ENCODE results near the gene C7orf57. TPM values are rescaled to one million over a fixed set of nuclear protein-coding genes. Genes with fewer than 3 reads are reported as not detected.

C7orf57 gene
- total and polyA plus RNA-seq, 2 donors (not counting 3 experiments of a cell fraction or from before 2014, with no cell fraction given), result not detected

GRCh38 chr7:48108959-48109847, 73.9 kb downstream of the C7orf57 start:
- H4K20me1 ChIP-seq (replicated peaks; ENCODE audit: control insufficient read depth, extremely low read depth, insufficient read depth, low read length), result no peaks in the 10 kb centered on the region
- H3K9me3 ChIP-seq (replicated peaks; ENCODE audit: control insufficient read depth, insufficient read depth, low read length), result no peaks in the 10 kb centered on the region
- no peaks in the 10 kb centered on the region for H3K79me2 ChIP-seq (ENCODE audit: control insufficient read depth, insufficient read depth, low read length)
- no peaks in the 10 kb centered on the region for H3K27me3 ChIP-seq (ENCODE audit: control insufficient read depth in 2 of 2, insufficient read depth in 2 of 2, low read length in 2 of 2)
- dilution Hi-C loops (cut with MboI; ENCODE audit: extremely low pct_ligation_motif_present, low sequenced_read_pairs) (no loop called here), intact Hi-C loops (cut with micrococcal nuclease) (no loop called here)
- ChIA-PET CTCF (interaction anchor here (0.6 to 6.4 kb wide), 33 partner anchors 7 to 843 kb away, joined by 3 to 149 read pairs (median 6); partner anchors contain the start of gene C7orf57), POLR2A (no interaction called here)
- no peaks in the 10 kb centered on the region for H3K9me1 ChIP-seq (replicated peaks; ENCODE audit: control insufficient read depth, extremely low read depth, insufficient read depth, low read length)
- H3K4me2 ChIP-seq (ENCODE audit: insufficient read depth, low read length), result no peak overlapping the region
- H3K36me3 ChIP-seq (ENCODE audit: control insufficient read depth in 2 of 2, extremely low read depth in 1 of 2, insufficient read depth in 2 of 2, low read length in 2 of 2), result peaks cover 14 to 33% of the 10 kb centered on the region in 2 experiments
- TF ChIP-seq JUN (IDR thresholded peaks at IDR 0.05; ENCODE audit: borderline replicate concordance, insufficient read depth, insufficient read length, low read depth), result no peak
- no peak for TF ChIP-seq MYC (IDR thresholded peaks at IDR 0.05; ENCODE audit: low read depth, low read length)
- TF ChIP-seq POLR2AphosphoS5 (IDR thresholded peaks at IDR 0.05; ENCODE audit: insufficient read depth, low read depth, low read length), result no peak
- TF ChIP-seq CTCF (IDR thresholded peaks at IDR 0.05; ENCODE audit: extremely low read depth in 1 of 2, insufficient read depth in 1 of 2, low read depth in 1 of 2, low read length in 2 of 2), result no peak
- no peak for TF ChIP-seq FOS (IDR thresholded peaks at IDR 0.05; ENCODE audit: borderline replicate concordance, insufficient read depth, low read length)
- no peak for TF ChIP-seq MAX (IDR thresholded peaks at IDR 0.05; ENCODE audit: insufficient read depth, insufficient read length)
- TF ChIP-seq GATA2 (IDR thresholded peaks at IDR 0.05; ENCODE audit: insufficient read depth, insufficient read length, low read depth, low read length), result no peak
- TF ChIP-seq POLR2A (IDR thresholded peaks at IDR 0.05; ENCODE audit: low read depth, low read length), result no peak
- no peak for TF ChIP-seq EZH2 (IDR thresholded peaks at IDR 0.05; ENCODE audit: borderline replicate concordance, low read depth, low read length, severe bottlenecking)
- no peak overlapping the region for H3K4me3 ChIP-seq (replicated peaks in 1 of 3; ENCODE audit: insufficient read depth in 1 of 3, low read depth in 1 of 3, low read length in 3 of 3)
- no peak overlapping the region for H3K27ac ChIP-seq (ENCODE audit: insufficient read depth, low read depth, low read length)
- no peak overlapping the region for H3K9ac ChIP-seq (replicated peaks; ENCODE audit: extremely low read depth, insufficient read depth, low read length)
- no peaks in the 10 kb centered on the region for H3K4me1 ChIP-seq (ENCODE audit: control insufficient read depth, extremely low read depth, insufficient read depth, low read length)
- FAIRE-seq, result no peak
- no peak for DNase-seq (ENCODE audit: low read depth, low spot score)
- no peak overlapping the region for H2AFZ ChIP-seq (ENCODE audit: low read depth, low read length)
- no TSS peak for BruUV-seq (replicated peaks)
